Esophagus (tissue), 2 donors: Measurements from ENCODE around the gene ADAR. TPM values are rescaled to one million over a fixed set of nuclear protein-coding genes. Genes with fewer than 3 reads are reported as not detected.
A peak's percentile ranks its signal among the peaks of the same experiment; 100 is the strongest.

Experiments used
- H3K27ac ChIP-seq, 2 donors: one replicate each; pipeline ENCODE4 v1.5.1; 2013; ENCODE audit warnings: low read depth in 2 of 2, mild to moderate bottlenecking in 2 of 2, inconsistent platforms in 1 of 2, low read length in 1 of 2, moderate library complexity in 1 of 2
- H3K27me3 ChIP-seq, 2 donors: one replicate each; pipeline ENCODE4 v1.6.1; 2013; ENCODE audit warnings: low read length in 2 of 2, control low read depth in 1 of 2, mild to moderate bottlenecking in 1 of 2; ENCODE audit not compliant: insufficient read depth in 2 of 2, control insufficient read depth in 1 of 2
- H3K36me3 ChIP-seq, 2 donors: one replicate each; pipeline ENCODE4 v1.6.1; 2013; ENCODE audit warnings: low read length in 1 of 2; ENCODE audit not compliant: control insufficient read depth in 2 of 2, insufficient read depth in 2 of 2
- H3K4me1 ChIP-seq, 2 donors: one replicate each; pipeline ENCODE4 v1.6.1; 2013; ENCODE audit warnings: low read length in 1 of 2; ENCODE audit not compliant: control insufficient read depth in 2 of 2, insufficient read depth in 2 of 2
- H3K4me3 ChIP-seq, 2 donors: one replicate each; pipeline ENCODE4 v1.5.1; 2013; ENCODE audit warnings: low read length in 2 of 2, mild to moderate bottlenecking in 2 of 2, low read depth in 1 of 2, moderate library complexity in 1 of 2
- H3K9me3 ChIP-seq, 2 donors: one replicate each; pipeline ENCODE4 v1.6.1; 2013; ENCODE audit warnings: mild to moderate bottlenecking in 2 of 2, low read depth in 1 of 2, low read length in 1 of 2, moderate library complexity in 1 of 2; ENCODE audit not compliant: control insufficient read depth in 2 of 2, insufficient read depth in 1 of 2
- WGBS, 2 donors: extraction: QIAGEN DNeasy Blood & Tissue Kit; methylation state at CpG; one replicate each; pipeline ENCODE4 v1.1.7; 2013; 5-methylcytosine and 5-hydroxymethylcytosine counted together
- polyA plus RNA-seq, 2 donors: library from polyadenylated mRNA; stranded (reverse); fragments of 200-250 nt; gene quantifications; one replicate each; pipeline ENCODE4 v1.2.3, GENCODE V29; 2013
- donor health status: healthy with polysubstance abuse.
- donor health status: Bipolar disorder and iron deficiency.

The ADAR gene
- polyA plus RNA-seq, 2 donors: 13.8 to 19.9 TPM

DNA sequence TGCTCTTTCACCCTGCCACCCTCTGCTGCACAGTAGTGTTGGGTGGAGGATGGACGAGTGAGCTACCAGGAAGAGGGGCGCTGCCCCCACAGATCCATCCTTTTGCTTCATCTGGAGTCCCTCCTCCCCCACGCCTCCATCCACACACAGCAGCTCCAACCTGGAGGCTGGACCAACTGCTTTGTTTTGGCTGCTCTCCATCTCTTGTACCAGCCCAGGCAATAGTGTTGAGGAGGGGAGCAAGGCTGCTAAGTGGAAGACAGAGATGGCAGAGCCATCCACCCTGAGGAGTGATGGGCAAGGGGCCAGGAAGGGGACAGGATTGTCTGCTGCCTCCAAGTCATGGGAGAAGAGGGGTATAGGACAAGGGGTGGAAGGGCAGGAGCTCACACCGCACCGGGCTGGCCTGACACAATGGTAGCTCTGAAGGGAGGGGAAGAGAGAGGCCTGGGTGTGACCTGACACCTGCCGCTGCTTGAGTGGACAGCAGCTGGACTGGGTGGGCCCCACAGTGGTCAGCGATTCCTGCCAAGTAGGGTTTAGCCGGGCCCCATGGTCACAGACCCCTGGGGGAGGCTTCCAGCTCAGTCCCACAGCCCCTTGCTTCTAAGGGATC lies 31.9 kb downstream of the ADAR start:
- Histone ChIP-seq H3K4me3 (no peak overlapping the region), H3K36me3 (peaks cover 13 to 17% of the 10 kb centered on the region in 2 donors), H3K27me3 (no peaks in the 10 kb centered on the region), H3K9me3 (no peaks in the 10 kb centered on the region), H3K4me1 (peaks cover 0 to 1% of the 10 kb centered on the region in 2 donors), H3K27ac (no peak overlapping the region)
- 79 to 81% methylated on average over 8 of the region's 8 CpGs for WGBS, 2 donors

- Histone ChIP-seq H3K9me3 (no peaks in the 10 kb centered on the region), H3K36me3 (peaks cover 9 to 16% of the 10 kb centered on the region in 2 donors), H3K4me3 (no peak overlapping the region), H3K4me1 (peaks cover 0 to 1% of the 10 kb centered on the region in 2 donors), H3K27ac (no peak overlapping the region), H3K27me3 (no peaks in the 10 kb centered on the region)
- 73 to 78% methylated on average over 10 of the region's 10 CpGs for WGBS, 2 donors
These were observed 32.6 kb downstream of the ADAR start for GRCh38 chr1:154575147-154575927.

DNA sequence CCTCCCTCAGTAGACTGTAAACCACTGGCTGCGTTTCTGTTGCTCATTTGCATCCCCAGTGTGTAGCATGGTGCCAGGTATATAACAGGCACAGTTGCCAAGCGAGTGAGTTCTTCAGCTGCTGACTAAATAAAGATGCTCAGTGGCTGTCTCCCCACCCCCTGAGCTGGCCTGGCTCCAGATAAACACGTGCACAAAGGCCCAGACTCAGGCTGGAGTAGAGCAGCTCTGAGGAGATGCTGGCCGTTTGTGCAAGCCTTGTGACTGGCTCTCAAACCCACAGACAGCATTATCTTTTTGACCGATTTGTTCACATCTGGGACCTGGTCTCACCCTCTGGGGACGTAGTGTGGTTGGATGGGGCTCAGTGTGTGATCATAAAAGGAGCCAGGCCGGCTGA lies 33.3 kb downstream of the ADAR start:
- Histone ChIP-seq H3K4me1 (peaks cover 0 to 1% of the 10 kb centered on the region in 2 donors), H3K36me3 (peaks cover 6 to 10% of the 10 kb centered on the region in 2 donors), H3K27me3 (no peaks in the 10 kb centered on the region), H3K9me3 (no peaks in the 10 kb centered on the region), H3K27ac (no peak overlapping the region), H3K4me3 (no peak overlapping the region)
- 19 to 20% methylated on average over 7 of the region's 7 CpGs for WGBS, 2 donors

GRCh38 chr1:154573168-154573510 lies 34.8 kb downstream of the ADAR start:
- no peaks in the 10 kb centered on the region for H3K9me3 ChIP-seq
- WGBS, 2 donors: 77 to 79% methylated on average over 3 of the region's 3 CpGs
- H3K27me3 ChIP-seq: no peaks in the 10 kb centered on the region
- H3K4me3 ChIP-seq: no peak overlapping the region
- H3K27ac ChIP-seq: no peak overlapping the region
- no peaks in the 10 kb centered on the region for H3K36me3 ChIP-seq
- peaks cover 2 to 4% of the 10 kb centered on the region in 2 donors for H3K4me1 ChIP-seq

DNA sequence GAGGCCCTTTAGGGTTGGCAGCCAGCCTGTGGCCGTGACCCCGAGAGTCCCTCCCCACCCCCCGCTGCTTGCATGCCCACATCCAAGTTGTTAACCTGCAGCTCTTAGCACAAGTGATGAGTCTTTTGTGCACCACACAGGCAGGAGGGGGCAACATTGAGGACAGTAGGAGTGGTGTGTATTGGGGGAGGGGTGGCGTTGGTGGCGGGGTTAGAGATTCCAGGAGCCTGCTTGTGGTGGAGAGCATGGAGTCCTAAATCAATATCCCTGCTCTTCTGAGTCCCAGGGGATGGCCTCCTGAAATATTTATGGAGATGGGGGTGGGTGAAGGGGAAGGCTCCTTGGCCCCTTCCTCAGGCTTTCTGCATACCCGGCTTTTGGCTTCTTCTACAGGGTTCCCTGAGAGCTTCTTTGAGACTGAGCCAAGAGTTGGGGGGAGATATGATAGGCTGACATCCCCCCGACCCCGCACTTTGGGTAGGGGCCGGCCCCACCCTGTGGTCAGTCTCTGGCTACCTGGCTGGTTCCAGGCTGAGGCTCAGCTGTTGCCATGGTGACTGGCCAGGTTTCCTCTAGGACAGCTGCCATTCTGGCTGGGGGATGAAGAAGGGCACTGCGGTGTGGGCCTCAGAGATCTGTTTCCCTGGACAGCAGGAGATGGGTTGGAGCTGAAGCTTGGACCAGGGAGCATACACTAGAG lies 35.4 kb downstream of the ADAR start:
- no peak overlapping the region for H3K4me3 ChIP-seq
- 72 to 77% methylated on average over 10 of the region's 10 CpGs for WGBS, 2 donors
- no peak overlapping the region for H3K27ac ChIP-seq
- no peaks in the 10 kb centered on the region for H3K9me3 ChIP-seq
- H3K36me3 ChIP-seq: no peaks in the 10 kb centered on the region
- no peaks in the 10 kb centered on the region for H3K27me3 ChIP-seq
- peaks cover 5 to 7% of the 10 kb centered on the region in 2 donors for H3K4me1 ChIP-seq

DNA sequence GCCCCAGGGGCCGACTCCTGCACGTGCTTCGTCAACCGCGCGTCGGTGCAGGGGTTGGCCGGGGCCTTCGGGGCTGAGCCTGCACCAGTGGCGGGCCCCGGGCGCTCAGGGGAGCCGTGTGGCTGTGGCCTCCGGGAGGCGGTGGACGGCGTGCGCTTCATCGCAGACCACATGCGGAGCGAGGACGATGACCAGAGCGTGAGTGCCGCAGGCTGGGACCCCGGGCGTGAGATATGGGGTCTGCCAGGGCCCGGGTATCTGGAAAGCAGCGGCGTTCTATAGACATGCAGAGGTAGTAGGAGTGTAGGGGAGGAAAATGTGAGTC lies 36.1 kb downstream of the ADAR start:
- no peaks in the 10 kb centered on the region for H3K27me3 ChIP-seq
- H3K9me3 ChIP-seq: no peaks in the 10 kb centered on the region
- H3K4me1 ChIP-seq: peaks cover 8 to 11% of the 10 kb centered on the region in 2 donors
- H3K27ac ChIP-seq: no peak overlapping the region
- no peaks in the 10 kb centered on the region for H3K36me3 ChIP-seq
- no peak overlapping the region for H3K4me3 ChIP-seq
- WGBS, 2 donors: 93% methylated on average over 24 to 29 of the region's 29 CpGs

GRCh38 chr1:154571244-154571963 lies 36.6 kb downstream of the ADAR start:
- Histone ChIP-seq H3K9me3 (no peaks in the 10 kb centered on the region), H3K27me3 (no peaks in the 10 kb centered on the region), H3K36me3 (no peaks in the 10 kb centered on the region), H3K4me3 (no peak overlapping the region), H3K27ac (no peak overlapping the region), H3K4me1 (peaks cover 8 to 11% of the 10 kb centered on the region in 2 donors)
- 96% methylated on average over 59 of the region's 59 CpGs for WGBS, 2 donors

GRCh38 chr1:154568157-154568815 lies 39.7 kb downstream of the ADAR start:
- Histone ChIP-seq H3K4me1 (peaks cover 8 to 11% of the 10 kb centered on the region in 2 donors), H3K27ac (no peak overlapping the region), H3K9me3 (no peaks in the 10 kb centered on the region), H3K4me3 (peak overlapping the region; percentile 28 to 30), H3K27me3 (no peaks in the 10 kb centered on the region), H3K36me3 (no peaks in the 10 kb centered on the region)
- 30 to 32% methylated on average over 17 of the region's 17 CpGs for whole genome bisulfite sequencing, 2 donors
